ENCODE data around the gene WWOX. TPM values are rescaled to one million over a fixed set of nuclear protein-coding genes. Genes with fewer than 3 reads are reported as not detected.

The WWOX gene
- total and polyA plus RNA-seq, 3 donors from 2014 or later = 20.6 to 76.7 (median 64.1) TPM

DNA sequence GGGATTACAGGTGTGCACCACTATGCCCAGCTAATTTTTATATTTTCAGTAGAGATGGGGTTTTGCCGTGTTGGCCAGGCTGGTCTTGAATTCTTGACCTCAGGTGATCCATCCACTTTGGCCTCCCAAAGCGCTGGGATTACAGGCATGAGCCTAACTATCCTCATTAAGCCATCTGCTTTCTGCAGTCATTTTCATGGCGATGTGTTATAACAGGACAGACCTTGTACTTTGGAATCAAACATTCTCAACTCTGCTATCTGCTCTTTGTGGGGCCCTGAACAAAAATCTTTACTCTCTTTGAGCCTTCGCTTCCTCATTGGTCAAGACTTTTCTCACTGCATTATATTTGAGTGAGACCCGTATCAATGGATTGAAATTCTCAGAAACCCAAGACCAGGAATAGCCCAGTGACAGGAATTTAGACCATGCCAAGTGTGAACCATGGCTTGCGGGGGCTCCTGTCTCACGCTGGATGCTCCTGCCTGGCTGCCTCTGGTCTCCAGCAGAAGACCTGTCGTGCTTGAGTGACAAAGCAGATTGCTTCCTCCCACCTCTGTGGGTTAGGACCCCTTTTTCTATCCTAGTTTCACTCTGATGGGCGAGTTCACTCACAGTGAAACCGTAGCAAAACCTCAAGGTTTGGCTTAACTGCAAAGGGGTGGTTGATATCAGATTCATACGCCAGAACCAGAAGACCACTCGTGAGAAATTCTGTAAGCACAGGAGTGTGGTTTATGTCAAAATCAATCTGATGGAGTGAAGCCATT, 982.0 kb downstream of the WWOX start:
- peaks cover 2% of the 10 kb centered on the region for H3K4me1 ChIP-seq

DNA sequence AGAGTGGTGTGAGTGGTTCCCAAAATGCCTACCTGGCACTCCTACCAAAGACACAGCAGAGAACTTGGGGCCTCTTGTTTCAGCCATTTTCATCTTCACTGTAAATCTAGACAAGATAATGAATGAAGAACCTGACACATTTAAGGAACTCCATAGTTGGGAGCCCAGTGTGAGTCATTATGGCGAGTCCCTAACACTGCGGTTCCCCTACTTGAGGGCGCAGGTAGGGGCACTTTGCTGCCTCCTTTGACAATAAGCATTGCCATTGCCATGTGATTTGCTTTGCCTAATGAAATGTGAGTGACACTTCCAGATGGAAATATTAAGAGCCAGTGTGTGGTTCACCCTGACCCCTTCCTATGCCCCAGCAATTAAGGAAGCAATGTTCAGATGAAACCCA, 983.5 kb downstream of the WWOX start:
- H3K36me3 ChIP-seq (ENCODE audit: low read depth, missing control alignments) = no peaks in the 10 kb centered on the region
- no peak overlapping the region for H3K4me3 ChIP-seq
- no peaks in the 10 kb centered on the region for H3K9me3 ChIP-seq
- no peak for DNase-seq
- H3K4me1 ChIP-seq = no peaks in the 10 kb centered on the region
- intact Hi-C loops (cut with DNase I; ENCODE audit: low total_unique reads) = no loop called here
- no peaks in the 10 kb centered on the region for H3K27me3 ChIP-seq
- H3K27ac ChIP-seq = no peak overlapping the region
- 91 to 93% methylated on average over 3 of the region's 3 CpGs for WGBS, 2 donors
- no peak for TF ChIP-seq POLR2A (IDR thresholded peaks at IDR 0.05)
- TF ChIP-seq, protein P1, sequence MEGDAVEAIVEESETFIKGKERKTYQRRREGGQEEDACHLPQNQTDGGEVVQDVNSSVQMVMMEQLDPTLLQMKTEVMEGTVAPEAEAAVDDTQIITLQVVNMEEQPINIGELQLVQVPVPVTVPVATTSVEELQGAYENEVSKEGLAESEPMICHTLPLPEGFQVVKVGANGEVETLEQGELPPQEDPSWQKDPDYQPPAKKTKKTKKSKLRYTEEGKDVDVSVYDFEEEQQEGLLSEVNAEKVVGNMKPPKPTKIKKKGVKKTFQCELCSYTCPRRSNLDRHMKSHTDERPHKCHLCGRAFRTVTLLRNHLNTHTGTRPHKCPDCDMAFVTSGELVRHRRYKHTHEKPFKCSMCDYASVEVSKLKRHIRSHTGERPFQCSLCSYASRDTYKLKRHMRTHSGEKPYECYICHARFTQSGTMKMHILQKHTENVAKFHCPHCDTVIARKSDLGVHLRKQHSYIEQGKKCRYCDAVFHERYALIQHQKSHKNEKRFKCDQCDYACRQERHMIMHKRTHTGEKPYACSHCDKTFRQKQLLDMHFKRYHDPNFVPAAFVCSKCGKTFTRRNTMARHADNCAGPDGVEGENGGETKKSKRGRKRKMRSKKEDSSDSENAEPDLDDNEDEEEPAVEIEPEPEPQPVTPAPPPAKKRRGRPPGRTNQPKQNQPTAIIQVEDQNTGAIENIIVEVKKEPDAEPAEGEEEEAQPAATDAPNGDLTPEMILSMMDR (IDR thresholded peaks at IDR 0.05) = no peak

More for the DNA sequence above, 982.0 kb downstream of the WWOX start:
- DNase-seq = no peak
- no peaks in the 10 kb centered on the region for H3K9me3 ChIP-seq
- WGBS, 2 donors = 95% methylated on average over 12 of the region's 12 CpGs
- no peak overlapping the region for H3K27ac ChIP-seq
- H3K36me3 ChIP-seq (ENCODE audit: low read depth, missing control alignments) = no peaks in the 10 kb centered on the region
- no peak for TF ChIP-seq POLR2A (IDR thresholded peaks at IDR 0.05)
- TF ChIP-seq, protein P1 (IDR thresholded peaks at IDR 0.05) = no peak
- H3K4me3 ChIP-seq = no peak overlapping the region
- H3K27me3 ChIP-seq = no peaks in the 10 kb centered on the region
- intact Hi-C loops (cut with DNase I; ENCODE audit: low total_unique reads) = no loop called here

DNA sequence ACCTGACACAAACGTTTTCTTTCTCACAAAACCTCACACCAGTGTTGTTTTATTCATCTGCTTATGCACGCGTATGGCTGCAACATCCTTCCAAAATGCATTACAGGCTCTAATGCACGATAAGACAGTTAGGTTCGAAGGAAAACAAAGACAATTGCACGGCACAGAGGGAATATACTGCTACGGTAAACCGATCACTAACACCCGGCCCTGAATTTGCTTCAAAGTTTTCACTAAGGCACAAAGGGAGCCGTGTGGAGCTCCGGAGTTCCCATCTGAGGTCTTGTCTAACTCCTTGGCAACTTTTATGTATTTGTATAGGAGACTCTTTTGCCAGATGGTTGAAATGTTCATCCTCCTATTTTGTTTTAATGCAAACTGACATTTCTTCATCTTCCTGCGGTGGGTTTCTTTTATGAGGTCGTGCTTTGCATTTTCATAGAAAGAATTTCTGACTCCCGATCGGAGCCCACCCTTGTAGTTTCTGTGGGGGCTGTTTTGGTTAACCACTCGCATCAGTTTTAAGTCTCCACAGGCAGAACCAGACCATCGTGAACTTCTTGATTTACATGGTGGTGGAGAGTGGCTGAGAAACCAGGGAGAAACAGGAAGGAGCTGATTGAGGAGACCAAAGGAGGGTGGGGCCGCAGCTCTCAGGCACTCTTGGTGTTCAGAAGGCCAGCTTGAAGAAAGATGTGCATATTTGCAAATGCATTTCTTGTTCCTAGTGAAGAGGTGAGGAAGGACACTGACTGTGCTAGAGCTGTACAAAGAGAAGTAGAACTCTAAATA, 984.2 kb downstream of the WWOX start:
- DNase-seq = no peak
- Histone ChIP-seq H3K9me3 (no peaks in the 10 kb centered on the region), H3K4me3 (no peak overlapping the region), H3K27ac (no peak overlapping the region), H3K36me3 (ENCODE audit: low read depth, missing control alignments) (no peaks in the 10 kb centered on the region), H3K4me1 (no peaks in the 10 kb centered on the region), H3K27me3 (no peaks in the 10 kb centered on the region)
- TF ChIP-seq, protein P1 (IDR thresholded peaks at IDR 0.05) = no peak
- TF ChIP-seq POLR2A (IDR thresholded peaks at IDR 0.05) = no peak
- intact Hi-C loops (cut with DNase I; ENCODE audit: low total_unique reads) = no loop called here
- 88 to 89% methylated on average over 18 of the region's 18 CpGs for WGBS, 2 donors

DNA sequence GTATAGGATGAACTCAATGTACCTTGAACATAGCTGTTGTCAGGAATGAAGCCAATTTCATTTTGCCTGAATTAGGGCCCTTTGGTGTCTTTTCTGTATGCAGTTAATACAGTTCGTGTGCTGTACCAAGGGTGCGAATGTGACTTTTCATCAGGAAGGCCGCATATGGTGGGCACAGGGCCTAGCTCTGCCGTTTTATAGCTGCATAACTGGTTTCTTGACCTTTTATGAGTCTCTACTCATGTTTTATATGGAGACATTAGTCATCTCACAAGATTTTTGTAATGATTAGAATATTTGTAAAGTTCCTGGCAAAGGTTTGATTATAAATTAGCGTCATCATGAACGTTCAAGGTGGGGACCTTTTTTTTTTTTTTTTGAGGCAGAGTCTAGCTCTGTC, 989.5 kb downstream of the WWOX start:
- Histone ChIP-seq H3K9me3 (no peaks in the 10 kb centered on the region), H3K4me1 (no peaks in the 10 kb centered on the region), H3K27me3 (no peaks in the 10 kb centered on the region), H3K36me3 (ENCODE audit: low read depth, missing control alignments) (no peaks in the 10 kb centered on the region), H3K27ac (no peak overlapping the region), H3K4me3 (no peak overlapping the region)
- 88 to 92% methylated on average over 6 of the region's 6 CpGs for WGBS, 2 donors
- DNase-seq = no peak
- intact Hi-C loops (cut with DNase I; ENCODE audit: low total_unique reads) = no loop called here
- TF ChIP-seq, protein P1 (IDR thresholded peaks at IDR 0.05) = no peak
- no peak for TF ChIP-seq POLR2A (IDR thresholded peaks at IDR 0.05)
